ENCODE data around the gene BCR. TPM values are rescaled to one million over a fixed set of nuclear protein-coding genes. Genes with fewer than 3 reads are reported as not detected.

The BCR gene
- total RNA-seq, 1 donor from 2014 or later = 69.0 TPM

DNA sequence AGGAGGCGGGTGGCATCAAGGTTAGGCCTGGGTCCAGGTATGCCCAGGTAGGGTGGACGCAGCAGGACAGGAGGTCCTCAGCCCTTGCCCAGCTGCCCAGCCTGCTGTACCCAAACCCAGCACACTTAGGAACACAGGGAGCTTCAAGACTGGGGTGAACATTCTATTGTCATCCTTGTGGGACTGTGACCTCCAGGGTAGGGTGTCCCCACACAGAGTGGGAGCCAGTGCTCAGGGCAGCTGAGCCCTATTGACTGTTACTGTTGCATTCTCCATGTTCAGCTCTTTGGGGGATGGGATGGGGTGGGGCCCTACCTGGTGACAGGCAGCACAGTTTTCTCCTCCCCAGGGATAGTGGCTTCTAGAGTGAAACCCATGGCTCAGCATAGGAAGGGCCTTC is 106.0 kb downstream of the BCR start:
- TF ChIP-seq, protein P1, sequence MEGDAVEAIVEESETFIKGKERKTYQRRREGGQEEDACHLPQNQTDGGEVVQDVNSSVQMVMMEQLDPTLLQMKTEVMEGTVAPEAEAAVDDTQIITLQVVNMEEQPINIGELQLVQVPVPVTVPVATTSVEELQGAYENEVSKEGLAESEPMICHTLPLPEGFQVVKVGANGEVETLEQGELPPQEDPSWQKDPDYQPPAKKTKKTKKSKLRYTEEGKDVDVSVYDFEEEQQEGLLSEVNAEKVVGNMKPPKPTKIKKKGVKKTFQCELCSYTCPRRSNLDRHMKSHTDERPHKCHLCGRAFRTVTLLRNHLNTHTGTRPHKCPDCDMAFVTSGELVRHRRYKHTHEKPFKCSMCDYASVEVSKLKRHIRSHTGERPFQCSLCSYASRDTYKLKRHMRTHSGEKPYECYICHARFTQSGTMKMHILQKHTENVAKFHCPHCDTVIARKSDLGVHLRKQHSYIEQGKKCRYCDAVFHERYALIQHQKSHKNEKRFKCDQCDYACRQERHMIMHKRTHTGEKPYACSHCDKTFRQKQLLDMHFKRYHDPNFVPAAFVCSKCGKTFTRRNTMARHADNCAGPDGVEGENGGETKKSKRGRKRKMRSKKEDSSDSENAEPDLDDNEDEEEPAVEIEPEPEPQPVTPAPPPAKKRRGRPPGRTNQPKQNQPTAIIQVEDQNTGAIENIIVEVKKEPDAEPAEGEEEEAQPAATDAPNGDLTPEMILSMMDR (conservative IDR thresholded peaks at IDR 0.05; ENCODE audit: low read depth, low read length) = no peak
- no peak for DNase-seq (ENCODE audit: low read depth)
- H3K4me3 ChIP-seq (ENCODE audit: low read depth, low read length) = no peak overlapping the region

DNA sequence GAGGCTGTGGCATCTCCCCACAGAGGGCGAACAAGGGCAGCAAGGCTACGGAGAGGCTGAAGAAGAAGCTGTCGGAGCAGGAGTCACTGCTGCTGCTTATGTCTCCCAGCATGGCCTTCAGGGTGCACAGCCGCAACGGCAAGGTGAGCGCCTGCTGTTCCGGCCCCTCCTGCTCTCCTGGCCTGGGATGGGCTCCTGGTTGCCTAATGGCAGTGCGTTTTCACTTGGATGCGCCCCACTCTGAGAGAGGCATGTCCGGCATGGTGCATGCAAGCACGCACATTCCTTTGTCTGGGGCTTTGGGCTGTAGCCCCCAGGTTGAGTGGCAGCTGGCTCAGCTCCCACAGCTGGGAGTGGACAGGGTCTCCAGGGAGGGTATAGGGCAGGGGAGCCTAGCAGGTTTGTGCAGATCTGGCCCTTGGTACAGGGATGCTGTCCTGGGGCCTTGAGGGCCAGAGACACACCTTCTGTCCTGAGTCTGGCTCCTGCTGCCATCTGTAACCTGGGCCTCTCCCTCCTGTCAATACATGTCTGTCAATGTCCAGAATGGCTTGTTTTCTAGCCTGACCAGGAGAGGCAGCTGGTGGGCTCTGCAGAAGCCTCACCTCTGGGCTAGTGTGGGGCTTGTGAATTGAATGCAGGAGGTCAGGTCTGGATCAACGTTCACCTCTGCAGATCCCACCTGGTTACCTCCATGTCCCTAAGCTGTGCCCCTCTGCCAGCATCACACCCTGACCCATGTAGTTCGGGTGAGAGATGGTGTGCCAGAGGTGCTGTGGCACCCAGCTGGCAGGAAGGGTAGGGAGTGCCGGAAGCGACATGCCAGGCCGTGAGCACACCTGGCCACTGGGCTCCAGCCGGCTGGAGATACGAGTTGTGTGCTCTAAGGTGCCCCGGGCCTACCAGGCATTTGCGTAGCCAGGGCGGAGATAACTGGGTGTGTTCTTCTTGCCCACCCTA is 107.1 kb downstream of the BCR start:
- TF ChIP-seq, protein P1 (conservative IDR thresholded peaks at IDR 0.05; ENCODE audit: low read depth, low read length) = no peak
- DNase-seq (ENCODE audit: low read depth) = no peak
- H3K4me3 ChIP-seq (ENCODE audit: low read depth, low read length) = no peak overlapping the region

DNA sequence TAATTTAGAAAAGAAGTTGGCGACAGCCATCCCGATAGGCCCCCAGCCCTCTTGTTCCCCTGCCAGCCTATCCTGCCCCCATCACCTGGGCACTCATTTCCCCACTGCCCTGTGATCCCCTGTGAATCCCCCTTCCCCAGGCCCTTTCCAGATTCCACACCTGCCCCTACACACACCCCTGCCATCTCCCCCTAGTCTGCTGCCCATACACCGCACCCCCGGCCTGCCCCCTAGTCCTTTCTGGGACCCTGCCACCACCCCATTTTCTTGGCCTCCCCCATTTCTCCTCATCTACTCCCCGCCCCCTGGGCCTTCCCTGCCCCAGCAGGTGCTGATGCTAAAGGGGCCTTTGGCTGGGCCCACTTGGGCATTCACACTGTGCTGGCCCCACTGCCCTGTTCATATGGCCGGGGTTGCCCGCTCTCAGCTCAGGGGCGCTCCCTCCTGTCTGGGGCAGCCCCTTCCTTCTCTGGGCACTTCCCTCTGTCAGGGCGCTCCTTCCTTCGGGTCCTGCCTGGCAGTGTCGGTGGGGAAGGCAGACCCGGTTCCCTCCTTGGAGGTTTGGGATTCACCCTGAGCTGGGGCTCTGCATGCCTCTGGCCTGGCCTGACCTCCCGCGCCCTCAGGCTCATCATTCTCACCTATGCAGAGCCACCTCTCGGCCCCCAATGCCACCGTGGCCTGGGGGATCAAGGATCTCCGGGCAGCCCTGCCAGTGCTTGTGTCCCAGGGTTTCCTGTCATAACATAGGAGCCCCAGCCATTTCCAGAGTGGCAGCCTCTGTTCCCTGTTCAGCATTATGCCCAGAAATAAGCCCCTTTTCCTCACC is 108.2 kb downstream of the BCR start:
- no peak overlapping the region for H3K4me3 ChIP-seq (ENCODE audit: low read depth, low read length)
- TF ChIP-seq, protein P1 (conservative IDR thresholded peaks at IDR 0.05; ENCODE audit: low read depth, low read length) = no peak
- no peak for DNase-seq (ENCODE audit: low read depth)

DNA sequence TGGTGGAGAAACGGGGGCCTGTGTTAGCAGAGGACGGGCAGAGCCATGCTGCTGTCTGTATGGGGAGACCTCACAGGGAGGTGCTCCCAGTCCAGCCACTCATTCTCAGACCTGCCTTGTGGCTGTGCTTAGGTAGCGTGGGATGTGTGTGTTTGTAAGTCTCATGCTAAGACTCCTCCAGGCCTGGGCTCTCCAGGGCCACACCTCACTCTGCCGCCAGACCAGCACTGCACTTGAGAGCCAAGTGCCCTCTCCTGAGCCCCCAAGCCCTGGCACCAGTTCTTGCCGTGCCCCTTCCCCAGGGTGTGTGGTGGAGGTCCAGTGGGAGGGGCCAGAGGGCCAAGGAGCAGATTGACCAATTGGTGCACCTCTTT is 108.8 kb downstream of the BCR start:
- H3K4me3 ChIP-seq (ENCODE audit: low read depth, low read length) = no peak overlapping the region
- TF ChIP-seq, protein P1 (conservative IDR thresholded peaks at IDR 0.05; ENCODE audit: low read depth, low read length) = no peak
- DNase-seq (ENCODE audit: low read depth) = no peak

DNA sequence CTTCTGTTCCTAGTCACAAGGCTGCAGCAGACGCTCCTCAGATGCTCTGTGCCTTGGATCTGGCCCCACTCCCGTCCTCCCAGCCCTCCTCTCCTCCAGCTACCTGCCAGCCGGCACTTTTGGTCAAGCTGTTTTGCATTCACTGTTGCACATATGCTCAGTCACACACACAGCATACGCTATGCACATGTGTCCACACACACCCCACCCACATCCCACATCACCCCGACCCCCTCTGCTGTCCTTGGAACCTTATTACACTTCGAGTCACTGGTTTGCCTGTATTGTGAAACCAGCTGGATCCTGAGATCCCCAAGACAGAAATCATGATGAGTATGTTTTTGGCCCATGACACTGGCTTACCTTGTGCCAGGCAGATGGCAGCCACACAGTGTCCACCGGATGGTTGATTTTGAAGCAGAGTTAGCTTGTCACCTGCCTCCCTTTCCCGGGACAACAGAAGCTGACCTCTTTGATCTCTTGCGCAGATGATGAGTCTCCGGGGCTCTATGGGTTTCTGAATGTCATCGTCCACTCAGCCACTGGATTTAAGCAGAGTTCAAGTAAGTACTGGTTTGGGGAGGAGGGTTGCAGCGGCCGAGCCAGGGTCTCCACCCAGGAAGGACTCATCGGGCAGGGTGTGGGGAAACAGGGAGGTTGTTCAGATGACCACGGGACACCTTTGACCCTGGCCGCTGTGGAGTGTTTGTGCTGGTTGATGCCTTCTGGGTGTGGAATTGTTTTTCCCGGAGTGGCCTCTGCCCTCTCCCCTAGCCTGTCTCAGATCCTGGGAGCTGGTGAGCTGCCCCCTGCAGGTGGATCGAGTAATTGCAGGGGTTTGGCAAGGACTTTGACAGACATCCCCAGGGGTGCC is 109.8 kb downstream of the BCR start:
- DNase-seq (ENCODE audit: low read depth) = no peak

More for the DNA sequence above, 109.8 kb downstream of the BCR start:
- H3K4me3 ChIP-seq (ENCODE audit: low read depth, low read length) = no peak overlapping the region
- TF ChIP-seq, protein P1 (conservative IDR thresholded peaks at IDR 0.05; ENCODE audit: low read depth, low read length) = peak; percentile 88
